GM18505 (cell line): ENCODE results near the gene PPP1R7.

ENCODE experiments used
- ATAC-seq: cut with Tn5 transposase; IDR thresholded peaks from one replicate; pipeline ENCODE4 v1.9.1; 2021; ENCODE audit not compliant: unreplicated experiment
- POLR2A ChIP-seq: IDR thresholded peaks from 4 replicates; pipeline ENCODE4 v1.6.1; 2011; ENCODE audit warnings: borderline replicate concordance; ENCODE audit not compliant: insufficient read depth, insufficient read length; ENCODE audit errors: extremely low read depth

The PPP1R7 gene

DNA sequence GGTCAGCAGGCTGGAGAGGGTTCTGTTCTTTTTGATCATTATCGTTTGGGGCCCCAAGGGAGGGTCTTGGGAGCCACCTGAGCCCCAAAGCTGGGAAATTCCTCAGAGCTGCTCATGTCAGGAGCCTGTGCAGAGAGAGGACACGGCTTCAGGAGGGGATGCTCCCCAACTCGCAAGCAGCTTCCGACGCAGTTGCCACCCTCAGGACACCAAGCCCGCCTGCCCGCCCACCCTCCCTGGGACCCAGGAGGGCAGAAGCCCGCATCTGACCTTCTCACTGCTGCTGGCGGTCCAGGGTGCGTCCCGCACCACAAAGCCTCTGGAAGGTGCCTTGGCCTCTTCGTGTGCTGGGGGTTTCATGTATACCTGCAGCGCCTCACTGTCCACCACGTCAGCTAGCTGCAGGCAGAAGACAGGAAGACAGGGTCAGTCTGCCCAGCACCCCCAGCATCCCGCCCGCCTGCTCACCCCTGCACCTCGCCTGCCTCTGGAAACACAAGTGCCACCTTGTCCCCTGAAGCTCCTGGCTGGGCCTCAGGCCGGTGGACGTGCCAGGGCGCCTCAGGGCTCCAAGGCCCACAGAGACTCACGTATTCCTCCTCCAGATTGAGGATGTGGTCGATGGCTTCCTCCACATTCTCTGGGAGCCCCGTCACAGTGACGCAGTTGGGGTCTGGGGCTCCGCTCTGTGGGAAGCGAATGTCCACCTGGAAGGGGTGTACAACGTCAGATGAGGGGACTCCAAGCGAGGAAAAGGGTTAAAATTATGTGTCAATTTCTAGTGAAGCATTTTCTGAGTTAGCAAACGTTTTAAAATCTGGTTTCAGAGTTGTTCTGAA is 79.5 kb downstream of the PPP1R7 start:
- ATAC-seq: no peak

GRCh38 chr2:241230435-241230834 is 80.2 kb downstream of the PPP1R7 start:
- ATAC-seq: no peak
- TF ChIP-seq POLR2A: no peak

More for the DNA sequence above, 79.5 kb downstream of the PPP1R7 start:
- TF ChIP-seq POLR2A: no peak

DNA sequence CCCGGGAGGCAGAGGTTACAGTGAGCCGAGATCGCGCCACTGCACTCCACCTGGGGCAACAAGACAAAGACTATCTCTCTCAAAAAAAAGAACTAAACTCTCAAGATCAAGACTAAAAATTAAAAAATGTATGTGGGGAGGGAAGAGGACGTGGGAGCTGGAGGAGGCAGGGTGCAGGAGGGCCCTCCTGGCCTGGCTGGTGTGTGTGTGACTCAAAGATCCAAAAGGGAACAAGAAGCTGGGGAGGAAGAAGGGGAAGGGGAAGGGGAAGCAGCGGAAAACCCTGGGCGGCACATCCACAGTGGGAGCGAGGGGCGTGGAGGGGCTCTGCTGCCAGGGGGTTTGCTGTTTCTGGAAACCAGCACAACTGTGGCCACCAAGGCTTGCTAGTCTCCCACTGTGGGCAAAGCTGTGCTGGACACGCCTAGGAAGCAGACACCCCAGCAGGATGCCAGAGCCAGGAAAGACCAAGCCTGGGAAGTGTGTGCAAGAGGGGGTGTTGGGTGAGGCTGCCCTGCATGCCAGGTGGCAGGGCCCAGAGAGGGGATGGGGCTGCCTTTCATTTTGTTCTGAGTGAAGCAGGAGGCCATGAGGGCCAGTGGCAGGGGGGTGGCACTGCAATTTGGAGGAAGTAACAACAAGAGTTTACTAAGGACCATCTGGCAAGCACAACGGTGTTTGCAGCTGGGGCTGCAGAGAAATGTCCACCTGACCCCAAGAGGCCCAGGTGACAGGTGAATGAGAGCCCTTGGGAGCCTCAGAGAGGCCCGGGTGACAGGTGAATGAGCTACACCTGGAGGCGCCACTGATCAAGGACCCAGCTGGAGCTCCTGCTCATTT is 82.7 kb downstream of the PPP1R7 start:
- ATAC-seq: no peak
- TF ChIP-seq POLR2A: no peak
